Astrocyte (in vitro differentiated cells and primary cell): ENCODE measurements around the gene BATF3. TPM values are rescaled to one million over a fixed set of nuclear protein-coding genes. Genes with fewer than 3 reads are reported as not detected.
"Not testable (repeated sequence)": the region's sequence is repeated elsewhere in the genome, so short reads cannot be mapped to it uniquely, and the experiment has no call there.

Source experiments
- DNase-seq: peaks from one replicate; pipeline ENCODE4 v3.0.0-alpha.2; 2010; ENCODE audit warnings: low read depth
- FAIRE-seq: peaks from 2 replicates; lab custom pipeline; 2011; peaks lifted over from hg19 to GRCh38; lab: Jason Lieb, UNC
- H2AFZ ChIP-seq: 2 replicates; pipeline ENCODE4 v1.6.0; 2012; ENCODE audit warnings: low read depth, low read length, inconsistent platforms
- H3K27ac ChIP-seq: 2 replicates; pipeline ENCODE4 v1.5.1; 2011; ENCODE audit warnings: low read depth, low read length, inconsistent platforms
- H3K27me3 ChIP-seq: 2 replicates; pipeline ENCODE4 v1.6.0; 2011; ENCODE audit warnings: low read length, inconsistent platforms; ENCODE audit not compliant: insufficient read depth
- H3K36me3 ChIP-seq: 2 replicates; pipeline ENCODE4 v1.5.1; 2011; ENCODE audit warnings: low read length, inconsistent platforms; ENCODE audit not compliant: insufficient read depth
- H3K4me1 ChIP-seq: 2 replicates; pipeline ENCODE4 v1.5.1; 2011; ENCODE audit warnings: low read length, inconsistent platforms; ENCODE audit not compliant: insufficient read depth
- H3K4me2 ChIP-seq: 2 replicates; pipeline ENCODE4 v1.6.0; 2012; ENCODE audit warnings: low read length, inconsistent platforms
- H3K4me3 ChIP-seq: 2 replicates; pipeline ENCODE4 v1.5.1; 2011; ENCODE audit warnings: low read depth, mild to moderate bottlenecking, low read length, inconsistent platforms; ENCODE audit not compliant: insufficient read depth
- H3K79me2 ChIP-seq: 2 replicates; pipeline ENCODE4 v1.6.0; 2012; ENCODE audit warnings: mild to moderate bottlenecking, low read length, inconsistent platforms; ENCODE audit not compliant: insufficient read depth
- H3K9ac ChIP-seq: 2 replicates; pipeline ENCODE4 v1.6.0; 2012; ENCODE audit warnings: mild to moderate bottlenecking, low read length, inconsistent platforms
- H3K9me3 ChIP-seq: 2 replicates; pipeline ENCODE4 v1.5.1; 2012; ENCODE audit warnings: low read depth, mild to moderate bottlenecking, low read length, inconsistent platforms; ENCODE audit not compliant: insufficient read depth
- H4K20me1 ChIP-seq: 2 replicates; pipeline ENCODE4 v1.6.0; 2012; ENCODE audit warnings: low read length, inconsistent platforms; ENCODE audit not compliant: insufficient read depth
- H3K27ac Mint-ChIP-seq: one replicate; pipeline ENCODE4 v1.8.0; 2021; ENCODE audit warnings: mild to moderate bottlenecking, mixed read lengths; ENCODE audit not compliant: unreplicated experiment
- H3K27me3 Mint-ChIP-seq: one replicate; pipeline ENCODE4 v1.8.0; 2021; ENCODE audit warnings: low read depth, mixed read lengths; ENCODE audit not compliant: unreplicated experiment
- H3K36me3 Mint-ChIP-seq: one replicate; pipeline ENCODE4 v1.8.0; 2021; ENCODE audit warnings: low read depth, mixed read lengths; ENCODE audit not compliant: unreplicated experiment
- H3K4me1 Mint-ChIP-seq: one replicate; pipeline ENCODE4 v1.8.0; 2021; ENCODE audit warnings: low read depth, mixed read lengths; ENCODE audit not compliant: unreplicated experiment
- H3K4me3 Mint-ChIP-seq: one replicate; pipeline ENCODE4 v1.8.0; 2021; ENCODE audit warnings: mild to moderate bottlenecking, moderate library complexity, mixed read lengths; ENCODE audit not compliant: unreplicated experiment
- H3K9me3 Mint-ChIP-seq: one replicate; pipeline ENCODE4 v1.8.0; 2021; ENCODE audit warnings: mild to moderate bottlenecking, mixed read lengths; ENCODE audit not compliant: unreplicated experiment
- EZH2 ChIP-seq: IDR thresholded peaks from 2 replicates; pipeline ENCODE4 v1.6.1; 2012; ENCODE audit warnings: mild to moderate bottlenecking, low read length, inconsistent platforms; ENCODE audit not compliant: insufficient read depth
- total RNA-seq: library from RNA; stranded (reverse); gene quantifications from 2 replicates; pipeline ENCODE4 v1.2.1, GENCODE V29; 2021
- TF ChIP-seq, protein P1 (sequence below): IDR thresholded peaks from 2 replicates; pipeline ENCODE4 v1.5.1; 2011; ENCODE audit warnings: low read depth, mild to moderate bottlenecking, inconsistent platforms, low read length, moderate library complexity; ENCODE audit not compliant: insufficient read depth

The BATF3 gene
- total RNA-seq, 1 donor from 2014 or later = 1.9 TPM

DNA sequence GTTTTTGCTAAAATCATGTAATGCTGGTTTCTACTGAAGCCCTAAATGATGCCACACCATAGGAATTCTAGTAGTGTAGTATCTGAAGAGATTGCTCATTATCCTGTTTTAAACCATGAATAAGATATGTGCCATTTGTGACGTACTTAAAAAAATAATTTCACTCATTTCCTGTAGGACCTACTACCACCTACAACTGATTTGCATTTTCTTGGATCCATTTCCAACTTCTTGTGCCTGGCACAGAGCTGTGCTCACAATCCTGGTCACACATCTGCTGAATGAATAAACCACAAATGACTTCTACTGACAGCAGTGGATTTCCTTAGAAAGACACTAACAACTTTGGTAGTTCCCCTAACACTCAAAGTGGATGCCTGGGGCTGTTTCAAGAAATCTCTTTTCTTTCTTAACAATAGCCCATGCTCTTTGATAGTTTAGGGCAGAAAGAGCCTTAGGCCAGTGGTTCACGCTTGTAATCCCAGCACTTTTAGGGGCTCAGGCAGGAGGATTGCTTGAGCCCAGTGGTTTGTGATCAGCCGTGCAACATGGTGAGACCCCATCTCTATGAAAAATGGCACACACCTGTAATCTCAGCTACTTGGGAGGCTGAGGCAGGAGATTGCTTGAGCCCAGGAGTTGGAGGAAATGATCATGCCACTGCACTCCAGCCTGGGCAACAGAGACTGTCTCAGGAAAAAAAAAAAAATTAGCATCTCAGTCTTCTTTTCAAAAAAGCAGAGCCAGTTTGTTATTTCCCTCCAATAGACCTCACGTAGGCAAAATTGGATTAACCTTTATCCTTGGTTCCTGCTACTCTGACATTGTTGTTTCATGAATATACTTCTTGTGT lies 13.0 kb upstream of the BATF3 start:
- H3K36me3 Mint-ChIP-seq = no peaks in the 10 kb centered on the region
- no peak overlapping the region for H3K27ac Mint-ChIP-seq
- peaks cover 2% of the 10 kb centered on the region for H3K9me3 ChIP-seq
- TF ChIP-seq, protein P1, sequence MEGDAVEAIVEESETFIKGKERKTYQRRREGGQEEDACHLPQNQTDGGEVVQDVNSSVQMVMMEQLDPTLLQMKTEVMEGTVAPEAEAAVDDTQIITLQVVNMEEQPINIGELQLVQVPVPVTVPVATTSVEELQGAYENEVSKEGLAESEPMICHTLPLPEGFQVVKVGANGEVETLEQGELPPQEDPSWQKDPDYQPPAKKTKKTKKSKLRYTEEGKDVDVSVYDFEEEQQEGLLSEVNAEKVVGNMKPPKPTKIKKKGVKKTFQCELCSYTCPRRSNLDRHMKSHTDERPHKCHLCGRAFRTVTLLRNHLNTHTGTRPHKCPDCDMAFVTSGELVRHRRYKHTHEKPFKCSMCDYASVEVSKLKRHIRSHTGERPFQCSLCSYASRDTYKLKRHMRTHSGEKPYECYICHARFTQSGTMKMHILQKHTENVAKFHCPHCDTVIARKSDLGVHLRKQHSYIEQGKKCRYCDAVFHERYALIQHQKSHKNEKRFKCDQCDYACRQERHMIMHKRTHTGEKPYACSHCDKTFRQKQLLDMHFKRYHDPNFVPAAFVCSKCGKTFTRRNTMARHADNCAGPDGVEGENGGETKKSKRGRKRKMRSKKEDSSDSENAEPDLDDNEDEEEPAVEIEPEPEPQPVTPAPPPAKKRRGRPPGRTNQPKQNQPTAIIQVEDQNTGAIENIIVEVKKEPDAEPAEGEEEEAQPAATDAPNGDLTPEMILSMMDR = no peak
- TF ChIP-seq EZH2 = no peak
- no peaks in the 10 kb centered on the region for H3K27me3 ChIP-seq
- H3K27me3 Mint-ChIP-seq = peaks cover 11% of the 10 kb centered on the region
- H3K4me3 Mint-ChIP-seq = no peak overlapping the region
- no peaks in the 10 kb centered on the region for H3K36me3 ChIP-seq
- peaks cover 2% of the 10 kb centered on the region for H3K4me1 Mint-ChIP-seq
- peak overlapping the region; percentile 41 for H3K9ac ChIP-seq
- peak overlapping the region; percentile 71 for H3K27ac ChIP-seq
- peak; percentile 93 for DNase-seq
- no peak overlapping the region for H2AFZ ChIP-seq
- peaks cover 6% of the 10 kb centered on the region for H3K4me1 ChIP-seq
- peak overlapping the region; percentile 48 for H3K4me2 ChIP-seq
- H3K79me2 ChIP-seq = no peaks in the 10 kb centered on the region
- peaks cover 3% of the 10 kb centered on the region for H3K9me3 Mint-ChIP-seq
- H4K20me1 ChIP-seq = no peaks in the 10 kb centered on the region
- no peak overlapping the region for H3K4me3 ChIP-seq
- peak; percentile 89 for FAIRE-seq

DNA sequence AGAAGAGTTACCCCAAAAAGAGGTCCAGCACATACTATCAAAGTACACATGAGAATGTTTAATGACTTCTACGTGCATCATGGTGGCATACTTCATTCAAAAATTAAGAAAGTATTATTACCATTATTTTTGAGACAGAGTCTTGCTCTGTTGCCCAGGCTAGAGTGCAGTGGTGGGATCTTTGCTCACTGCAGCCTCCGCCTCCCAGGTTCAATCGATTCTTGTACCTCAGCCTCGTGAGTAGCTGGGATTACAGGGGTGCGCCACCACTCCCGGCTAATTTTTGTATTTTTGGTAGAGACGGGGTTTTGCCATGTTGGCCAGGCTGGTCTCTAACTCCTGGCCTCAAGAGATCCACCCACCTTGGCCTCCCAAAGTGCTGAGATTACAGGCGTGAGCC lies 12.3 kb upstream of the BATF3 start:
- H4K20me1 ChIP-seq, H3K4me3 ChIP-seq, H3K9me3 Mint-ChIP-seq, H3K36me3 ChIP-seq, H3K36me3 Mint-ChIP-seq, H2AFZ ChIP-seq, H3K27ac Mint-ChIP-seq, H3K4me3 Mint-ChIP-seq, H3K79me2 ChIP-seq, H3K27me3 ChIP-seq, H3K9me3 ChIP-seq, FAIRE-seq, H3K4me1 ChIP-seq, DNase-seq, H3K4me1 Mint-ChIP-seq: not testable (repeated sequence)
- Histone ChIP-seq H3K4me2 (peak overlapping the region; percentile 48), H3K27ac (peak overlapping the region; percentile 52), H3K9ac (peak overlapping the region; percentile 41)
- H3K27me3 Mint-ChIP-seq = peaks cover 11% of the 10 kb centered on the region

DNA sequence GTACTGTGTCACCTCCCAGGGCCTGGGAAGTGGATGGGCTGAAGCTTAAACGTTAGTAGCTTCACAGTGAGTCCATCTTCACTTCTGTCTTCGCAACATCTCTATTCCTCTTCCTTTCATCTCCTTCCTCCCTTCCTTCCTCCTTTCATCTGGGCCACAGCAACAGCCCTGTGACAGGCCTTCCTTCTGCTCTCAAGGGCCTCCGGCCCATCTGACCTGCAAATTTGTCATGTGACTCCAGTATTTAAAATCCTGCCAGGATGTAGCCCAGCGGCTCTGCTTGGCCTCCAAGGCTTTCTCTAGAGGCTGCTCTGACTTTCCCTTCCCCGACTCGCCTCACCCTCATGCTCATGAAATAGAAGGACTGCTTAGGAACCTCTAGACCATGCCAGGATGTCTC lies 10.9 kb upstream of the BATF3 start:
- TF ChIP-seq, protein P1 = no peak
- TF ChIP-seq EZH2 = no peak
- Histone ChIP-seq H3K4me1 (peaks cover 6% of the 10 kb centered on the region), H3K36me3 (no peaks in the 10 kb centered on the region), H3K4me2 (no peak overlapping the region), H3K9me3 (peaks cover 2% of the 10 kb centered on the region), H3K27me3 (no peaks in the 10 kb centered on the region), H3K27ac (no peak overlapping the region), H4K20me1 (no peaks in the 10 kb centered on the region), H2AFZ (no peak overlapping the region), H3K79me2 (no peaks in the 10 kb centered on the region), H3K4me3 (no peak overlapping the region), H3K9ac (no peak overlapping the region)
- H3K36me3 Mint-ChIP-seq = no peaks in the 10 kb centered on the region
- FAIRE-seq (no peak), DNase-seq (no peak)
- peaks cover 2% of the 10 kb centered on the region for H3K4me1 Mint-ChIP-seq
- H3K4me3 Mint-ChIP-seq = no peak overlapping the region
- H3K27me3 Mint-ChIP-seq = peaks cover 11% of the 10 kb centered on the region
- peaks cover 3% of the 10 kb centered on the region for H3K9me3 Mint-ChIP-seq
- H3K27ac Mint-ChIP-seq = no peak overlapping the region
